CD4-positive, alpha-beta memory T cell (primary cell): Measurements from ENCODE around the gene CPB2. TPM values are rescaled to one million over a fixed set of nuclear protein-coding genes. Genes with fewer than 3 reads are reported as not detected.

Source experiments
- CTCF ChIA-PET: fragments of 350-600 bp; sonication (Branson Sonifier 250); formaldehyde crosslinking; loops from one replicate; lab custom pipeline; 2021; ENCODE audit warnings: inconsistent platforms; ENCODE audit not compliant: partially characterized antibody; lab: Charles Lee
- POLR2A ChIA-PET: fragments of 350-600 bp; sonication (Branson Sonifier 250); formaldehyde crosslinking; loops from one replicate; lab custom pipeline; 2021; ENCODE audit not compliant: partially characterized antibody; lab: Charles Lee
- DNase-seq, 5 donors: peaks; one replicate each; pipeline versions ENCODE4 v3.0.0 to v3.0.0-alpha.2; 2020 to 2022; ENCODE audit warnings: mixed read lengths in 1 of 5
- H3K27ac ChIP-seq: one replicate; pipeline ENCODE4 v1.7.0; 2013; ENCODE audit warnings: low read depth, low read length
- H3K27me3 ChIP-seq: 2 replicates; pipeline ENCODE4 v1.7.0; 2013; ENCODE audit warnings: mild to moderate bottlenecking, low read length, moderate library complexity; ENCODE audit not compliant: insufficient read depth
- H3K36me3 ChIP-seq: 2 replicates; pipeline ENCODE4 v1.7.0; 2013; ENCODE audit warnings: mild to moderate bottlenecking, low read length, moderate library complexity; ENCODE audit not compliant: insufficient read depth
- H3K4me1 ChIP-seq: 2 replicates; pipeline ENCODE4 v1.7.0; 2013; ENCODE audit warnings: mild to moderate bottlenecking, low read length, moderate library complexity; ENCODE audit not compliant: insufficient read depth
- H3K4me3 ChIP-seq, 2 donors: one replicate each; pipeline ENCODE4 v1.7.0; 2013; ENCODE audit warnings: low read length in 2 of 2, mild to moderate bottlenecking in 1 of 2
- H3K9me3 ChIP-seq, 2 donors: one replicate each; pipeline ENCODE4 v1.7.0; 2013; ENCODE audit warnings: low read length in 2 of 2, control low read depth in 1 of 2; ENCODE audit not compliant: control insufficient read depth in 1 of 2
- H3K27ac Mint-ChIP-seq, 7 donors: one replicate each; pipeline ENCODE4 v1.8.0; 2020 to 2021; ENCODE audit warnings: mixed read lengths in 7 of 7, mild to moderate bottlenecking in 6 of 7, inconsistent platforms in 3 of 7, moderate library complexity in 3 of 7
- H3K27me3 Mint-ChIP-seq, 2 donors: one replicate each; pipeline ENCODE4 v1.8.0; 2020 to 2021; ENCODE audit warnings: mixed read lengths in 2 of 2
- H3K36me3 Mint-ChIP-seq, 2 donors: one replicate each; pipeline ENCODE4 v1.8.0; 2020 to 2021; ENCODE audit warnings: mixed read lengths in 2 of 2, inconsistent platforms in 1 of 2, mild to moderate bottlenecking in 1 of 2
- H3K4me1 Mint-ChIP-seq, 4 donors: one replicate each; pipeline ENCODE4 v1.8.0; 2020 to 2021; ENCODE audit warnings: mixed read lengths in 4 of 4, mild to moderate bottlenecking in 1 of 4
- H3K4me3 Mint-ChIP-seq, 8 donors: one replicate each; pipeline ENCODE4 v1.8.0; 2020 to 2021; ENCODE audit warnings: mixed read lengths in 8 of 8, mild to moderate bottlenecking in 7 of 8, moderate library complexity in 6 of 8, inconsistent platforms in 3 of 8
- H3K9me3 Mint-ChIP-seq, 8 donors: one replicate each; pipeline ENCODE4 v1.8.0; 2020 to 2021; ENCODE audit warnings: mixed read lengths in 8 of 8, mild to moderate bottlenecking in 5 of 8, inconsistent platforms in 3 of 8, moderate library complexity in 1 of 8
- intact Hi-C: fragments of 100-400 bp; cut with micrococcal nuclease; formaldehyde crosslinking; loops from one replicate; pipeline ENCODE4 v1.15.1; 2023
- polyA plus RNA-seq, 2 donors: library from polyadenylated mRNA; unstranded; fragments of 300-500 nt; fragmentation: Illumina TruSeq; gene quantifications; one replicate each; pipeline ENCODE4 v1.2.3, GENCODE V29; 2021
- total RNA-seq, 2 experiments: library from RNA; stranded (reverse); gene quantifications; one replicate each; pipeline ENCODE4 v1.2.3, GENCODE V29; 2021

The CPB2 gene
- total and polyA plus RNA-seq, 4 experiments from 2014 or later, result not detected

- H3K36me3 Mint-ChIP-seq, result peaks cover 64 to 87% of the 10 kb centered on the region in 2 donors
- Histone ChIP-seq H3K36me3 (peaks cover 89% of the 10 kb centered on the region), H3K4me3 (no peak overlapping the region), H3K4me1 (peaks cover 10% of the 10 kb centered on the region), H3K9me3 (no peaks in the 10 kb centered on the region), H3K27ac (no peak overlapping the region), H3K27me3 (no peaks in the 10 kb centered on the region)
- ChIA-PET POLR2A (no interaction called here), CTCF (interaction anchor here (7.6 kb wide), 1 partner anchor 10 kb away, joined by 51 read pairs; no protein-coding TSS in a partner anchor)
- peaks cover 21 to 46% (median 27%) of the 10 kb centered on the region in 4 donors for H3K4me1 Mint-ChIP-seq
- H3K9me3 Mint-ChIP-seq, result no peaks in the 10 kb centered on the region
- peak overlapping the region in 1 of 8 donors; percentile 26 for H3K4me3 Mint-ChIP-seq
- no peak for DNase-seq
- intact Hi-C loops, result no loop called here
- H3K27me3 Mint-ChIP-seq, result no peaks in the 10 kb centered on the region
- peak overlapping the region; percentile 25 to 88 (median 72) for H3K27ac Mint-ChIP-seq
Observed at GRCh38 chr13:46136688-46137087, 31.9 kb upstream of the CPB2 start.

- peaks cover 15 to 37% (median 23%) of the 10 kb centered on the region in 4 donors for H3K4me1 Mint-ChIP-seq
Observed at GRCh38 chr13:46134961-46135522, 30.2 kb upstream of the CPB2 start.

GRCh38 chr13:46134494-46134893 lies 29.7 kb upstream of the CPB2 start:
- CTCF ChIA-PET, result interaction anchor here (0.9 to 7.6 kb wide), 2 partner anchors 7 to 26 kb away, joined by 3 to 51 read pairs; no protein-coding TSS in a partner anchor
- Histone ChIP-seq H3K4me1 (peaks cover 8% of the 10 kb centered on the region), H3K27me3 (no peaks in the 10 kb centered on the region), H3K9me3 (no peaks in the 10 kb centered on the region), H3K27ac (no peak overlapping the region), H3K36me3 (peaks cover 93% of the 10 kb centered on the region), H3K4me3 (no peak overlapping the region)
- intact Hi-C loops, result no loop called here
- peaks cover 68 to 91% of the 10 kb centered on the region in 2 donors for H3K36me3 Mint-ChIP-seq
- no peak overlapping the region for H3K4me3 Mint-ChIP-seq
- H3K4me1 Mint-ChIP-seq, result peaks cover 12 to 33% (median 22%) of the 10 kb centered on the region in 4 donors
- no peak for DNase-seq
- H3K27me3 Mint-ChIP-seq, result no peaks in the 10 kb centered on the region
- POLR2A ChIA-PET, result no interaction called here
- no peaks in the 10 kb centered on the region for H3K9me3 Mint-ChIP-seq
- H3K27ac Mint-ChIP-seq, result peak overlapping the region; percentile 25 to 69 (median 58)

More at GRCh38 chr13:46134961-46135522, 30.2 kb upstream of the CPB2 start:
- ChIA-PET POLR2A (interaction anchor here (0.6 kb wide), 1 partner anchor 11 kb away, joined by 3 read pairs; no protein-coding TSS in a partner anchor), CTCF (interaction anchor here (0.9 to 7.6 kb wide), 2 partner anchors 8 to 25 kb away, joined by 3 to 51 read pairs; no protein-coding TSS in a partner anchor)
- H3K9me3 ChIP-seq, result no peaks in the 10 kb centered on the region
- no peaks in the 10 kb centered on the region for H3K27me3 ChIP-seq
- no peak for DNase-seq
- intact Hi-C loops, result no loop called here
- Mint-ChIP-seq H3K4me3 (no peak overlapping the region), H3K36me3 (peaks cover 67 to 90% of the 10 kb centered on the region in 2 donors), H3K27ac (peak overlapping the region; percentile 2 to 94 (median 86)), H3K9me3 (no peaks in the 10 kb centered on the region), H3K27me3 (no peaks in the 10 kb centered on the region)
- H3K36me3 ChIP-seq, result peaks cover 92% of the 10 kb centered on the region
- H3K4me1 ChIP-seq, result peaks cover 8% of the 10 kb centered on the region
- no peak overlapping the region for H3K27ac ChIP-seq
- no peak overlapping the region for H3K4me3 ChIP-seq

- no peaks in the 10 kb centered on the region for H3K27me3 ChIP-seq
- CTCF ChIA-PET, result interaction anchor here (1.0 to 1.1 kb wide), 3 partner anchors 10 to 189 kb away, joined by 3 to 4 read pairs (median 3); no protein-coding TSS in a partner anchor
- POLR2A ChIA-PET, result no interaction called here
- no peaks in the 10 kb centered on the region for H3K9me3 ChIP-seq
- H3K4me3 ChIP-seq, result no peak overlapping the region
- Mint-ChIP-seq H3K27ac (peak overlapping the region in 6 of 7 donors; percentile 19 to 87 (median 52)), H3K9me3 (no peaks in the 10 kb centered on the region), H3K27me3 (no peaks in the 10 kb centered on the region), H3K4me3 (no peak overlapping the region), H3K36me3 (peaks cover 68 to 92% of the 10 kb centered on the region in 2 donors), H3K4me1 (peaks cover 14 to 26% (median 20%) of the 10 kb centered on the region in 4 donors)
- peaks cover 10% of the 10 kb centered on the region for H3K4me1 ChIP-seq
- H3K36me3 ChIP-seq, result peaks cover 91% of the 10 kb centered on the region
- H3K27ac ChIP-seq, result no peak overlapping the region
- intact Hi-C loops, result no loop called here
- DNase-seq, result no peak
Observed at GRCh38 chr13:46132109-46132508, 27.3 kb upstream of the CPB2 start.

GRCh38 chr13:46131705-46132104 lies 26.9 kb upstream of the CPB2 start:
- H3K9me3 ChIP-seq, result no peaks in the 10 kb centered on the region
- Mint-ChIP-seq H3K9me3 (no peaks in the 10 kb centered on the region), H3K4me1 (peaks cover 14 to 29% (median 22%) of the 10 kb centered on the region in 4 donors), H3K27me3 (no peaks in the 10 kb centered on the region), H3K4me3 (no peak overlapping the region), H3K36me3 (peaks cover 68 to 92% of the 10 kb centered on the region in 2 donors), H3K27ac (peak overlapping the region in 4 of 7 donors; percentile 27 to 67 (median 45))
- POLR2A ChIA-PET, result no interaction called here
- intact Hi-C loops, result no loop called here
- peaks cover 14% of the 10 kb centered on the region for H3K4me1 ChIP-seq
- CTCF ChIA-PET, result interaction anchor here (1.0 to 1.1 kb wide), 2 partner anchors 10 to 190 kb away, joined by 3 to 4 read pairs; no protein-coding TSS in a partner anchor
- H3K27me3 ChIP-seq, result no peaks in the 10 kb centered on the region
- H3K4me3 ChIP-seq, result no peak overlapping the region
- H3K27ac ChIP-seq, result no peak overlapping the region
- no peak for DNase-seq
- H3K36me3 ChIP-seq, result peaks cover 91% of the 10 kb centered on the region

GRCh38 chr13:46129955-46130618 lies 25.3 kb upstream of the CPB2 start:
- H3K4me1 ChIP-seq, result peaks cover 21% of the 10 kb centered on the region
- Mint-ChIP-seq H3K9me3 (no peaks in the 10 kb centered on the region), H3K27me3 (no peaks in the 10 kb centered on the region), H3K4me3 (no peak overlapping the region), H3K4me1 (peaks cover 18 to 38% (median 26%) of the 10 kb centered on the region in 4 donors), H3K27ac (peak overlapping the region in 6 of 7 donors; percentile 12 to 76 (median 55)), H3K36me3 (peaks cover 54 to 85% of the 10 kb centered on the region in 2 donors)
- ChIA-PET POLR2A (no interaction called here), CTCF (interaction anchor here (5.9 kb wide), 1 partner anchor 29 kb away, joined by 31 read pairs; no protein-coding TSS in a partner anchor)
- no peak for DNase-seq
- no peaks in the 10 kb centered on the region for H3K27me3 ChIP-seq
- no peak overlapping the region for H3K4me3 ChIP-seq
- H3K27ac ChIP-seq, result no peak overlapping the region
- H3K36me3 ChIP-seq, result peaks cover 75% of the 10 kb centered on the region
- H3K9me3 ChIP-seq, result no peaks in the 10 kb centered on the region
- intact Hi-C loops, result loop anchor here (5.0 to 10.0 kb wide), 2 partner anchors 32 to 1085 kb away; no protein-coding TSS in a partner anchor

GRCh38 chr13:46129124-46129523 lies 24.3 kb upstream of the CPB2 start:
- Mint-ChIP-seq H3K27ac (peak overlapping the region in 4 of 7 donors; percentile 20 to 52 (median 32)), H3K4me3 (no peak overlapping the region), H3K36me3 (peaks cover 49 to 78% of the 10 kb centered on the region in 2 donors), H3K4me1 (peaks cover 26 to 47% (median 35%) of the 10 kb centered on the region in 4 donors), H3K9me3 (no peaks in the 10 kb centered on the region), H3K27me3 (no peaks in the 10 kb centered on the region)
- peaks cover 67% of the 10 kb centered on the region for H3K36me3 ChIP-seq
- CTCF ChIA-PET, result interaction anchor here (1.1 to 5.9 kb wide), 4 partner anchors 9 to 193 kb away, joined by 3 to 51 read pairs (median 18); no protein-coding TSS in a partner anchor
- no peaks in the 10 kb centered on the region for H3K9me3 ChIP-seq
- H3K27me3 ChIP-seq, result no peaks in the 10 kb centered on the region
- H3K27ac ChIP-seq, result no peak overlapping the region
- peaks cover 31% of the 10 kb centered on the region for H3K4me1 ChIP-seq
- intact Hi-C loops, result loop anchor here (5.0 to 10.0 kb wide), 2 partner anchors 33 to 1084 kb away; no protein-coding TSS in a partner anchor
- POLR2A ChIA-PET, result no interaction called here
- no peak for DNase-seq
- no peak overlapping the region for H3K4me3 ChIP-seq
